ENCODE data around the gene ARHGAP15.

Gene ARHGAP15

DNA sequence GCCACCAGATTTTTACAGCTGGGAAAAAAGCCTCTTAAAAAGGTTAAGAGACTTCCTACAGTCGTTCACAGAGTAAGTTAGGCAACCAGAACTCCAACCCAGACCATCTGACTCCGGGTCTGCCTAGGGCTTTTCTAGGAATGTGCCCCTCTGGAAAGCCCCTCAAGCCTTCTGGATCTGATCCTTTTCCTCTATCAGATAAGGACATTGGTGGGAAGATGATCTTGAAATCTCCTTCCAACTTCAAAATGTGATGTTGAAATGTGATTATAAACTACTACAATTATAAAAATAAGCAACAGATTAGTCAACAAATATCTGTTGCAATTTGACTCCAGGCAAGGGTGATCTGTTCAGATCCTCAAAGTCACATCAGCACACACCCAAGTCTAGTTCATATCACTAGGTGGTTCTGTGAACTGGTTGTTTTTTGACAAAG lies 270.4 kb downstream of the ARHGAP15 start:
- peak; percentile 9 for DNase-seq (ENCODE audit: low read depth)

GRCh38 chr2:143401861-143402260 lies 272.6 kb downstream of the ARHGAP15 start:
- DNase-seq (ENCODE audit: low read depth), result no peak

GRCh38 chr2:143402451-143402850 lies 273.2 kb downstream of the ARHGAP15 start:
- no peak for DNase-seq (ENCODE audit: low read depth)

DNA sequence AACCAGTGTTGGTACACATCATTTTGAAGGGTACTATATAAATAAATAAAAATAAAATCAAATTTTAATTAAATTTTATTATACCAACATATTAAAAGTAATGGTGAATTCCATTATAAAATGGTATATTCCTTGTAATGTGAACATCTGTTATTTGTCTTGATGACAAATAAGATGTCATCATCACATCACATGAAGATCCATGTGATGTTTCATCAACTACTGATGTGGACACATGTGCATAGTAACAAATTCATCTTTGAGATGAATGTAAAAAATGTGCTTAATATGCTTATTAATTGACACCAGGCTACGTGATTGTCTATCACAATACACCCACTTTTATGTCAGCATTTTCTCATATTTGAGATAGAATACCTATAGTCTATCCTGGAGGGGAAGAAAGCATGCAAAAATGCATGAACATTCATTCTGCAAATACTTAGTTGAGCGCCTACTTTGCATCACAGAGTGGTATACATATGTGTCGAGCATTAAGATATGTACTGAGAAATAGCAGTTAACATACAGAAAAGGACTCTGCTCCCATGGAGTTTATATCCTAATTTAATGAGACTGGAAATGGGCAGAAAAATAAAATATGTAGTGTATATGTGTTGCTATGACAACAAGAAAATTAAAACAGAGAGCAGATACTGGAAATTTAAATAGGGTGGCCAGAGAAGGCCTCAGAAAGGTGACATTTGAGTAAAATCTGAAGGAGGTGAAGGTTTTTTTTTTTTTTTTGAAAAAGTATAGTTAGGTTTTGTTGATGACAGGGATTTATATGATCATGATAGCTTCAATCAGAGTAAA lies 281.1 kb downstream of the ARHGAP15 start:
- DNase-seq (ENCODE audit: low read depth), result no peak

DNA sequence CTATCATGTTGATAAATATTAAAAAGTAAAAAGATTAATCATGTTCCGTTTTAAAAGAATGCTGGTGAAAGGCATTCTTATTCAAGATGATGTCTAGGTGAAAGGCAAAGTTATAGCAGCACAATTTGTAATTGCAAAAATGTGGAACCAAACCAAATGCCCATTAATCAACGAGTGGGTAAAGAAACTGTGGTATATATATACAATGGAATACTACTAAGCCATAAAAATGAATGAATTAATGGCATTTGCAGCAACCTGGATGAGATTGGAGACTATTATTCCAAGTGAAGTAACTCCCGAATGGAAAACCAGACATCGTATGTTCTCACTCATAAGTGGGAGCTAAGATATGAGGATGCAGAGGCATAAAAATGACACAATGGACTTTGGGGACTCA lies 286.4 kb downstream of the ARHGAP15 start:
- DNase-seq (ENCODE audit: low read depth), result no peak

GRCh38 chr2:143417428-143417827 lies 288.2 kb downstream of the ARHGAP15 start:
- no peak for DNase-seq (ENCODE audit: low read depth)

DNA sequence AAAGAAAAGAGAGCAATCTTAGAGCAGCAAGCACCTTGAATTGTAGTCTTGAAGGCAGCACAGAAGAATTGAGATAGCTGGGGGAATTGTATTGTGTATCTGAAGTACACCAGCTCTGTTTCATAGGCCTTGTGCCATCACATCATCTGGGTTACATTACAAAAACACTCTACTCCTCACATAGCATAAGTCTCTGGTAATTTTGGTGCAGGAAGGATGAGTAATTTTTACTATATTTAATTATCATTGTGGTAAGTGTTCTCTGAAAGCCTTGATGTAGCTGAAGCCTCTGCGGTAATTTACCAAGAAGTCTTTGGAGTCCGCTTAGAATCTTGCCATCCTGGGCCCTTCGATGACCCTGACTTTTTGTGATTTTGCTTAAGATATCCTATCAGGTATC lies 291.1 kb downstream of the ARHGAP15 start:
- no peak for DNase-seq (ENCODE audit: low read depth)

- no peak for DNase-seq (ENCODE audit: low read depth)
Measured at GRCh38 chr2:143422681-143423080, 293.5 kb downstream of the ARHGAP15 start.

- peak; percentile 16 for DNase-seq (ENCODE audit: low read depth)
Measured at GRCh38 chr2:143425896-143426295, 296.7 kb downstream of the ARHGAP15 start.

GRCh38 chr2:143426296-143426695 lies 297.1 kb downstream of the ARHGAP15 start:
- DNase-seq (ENCODE audit: low read depth), result peak; percentile 94

GRCh38 chr2:143428700-143429099 lies 299.5 kb downstream of the ARHGAP15 start:
- DNase-seq (ENCODE audit: low read depth), result peak; percentile 11

DNA sequence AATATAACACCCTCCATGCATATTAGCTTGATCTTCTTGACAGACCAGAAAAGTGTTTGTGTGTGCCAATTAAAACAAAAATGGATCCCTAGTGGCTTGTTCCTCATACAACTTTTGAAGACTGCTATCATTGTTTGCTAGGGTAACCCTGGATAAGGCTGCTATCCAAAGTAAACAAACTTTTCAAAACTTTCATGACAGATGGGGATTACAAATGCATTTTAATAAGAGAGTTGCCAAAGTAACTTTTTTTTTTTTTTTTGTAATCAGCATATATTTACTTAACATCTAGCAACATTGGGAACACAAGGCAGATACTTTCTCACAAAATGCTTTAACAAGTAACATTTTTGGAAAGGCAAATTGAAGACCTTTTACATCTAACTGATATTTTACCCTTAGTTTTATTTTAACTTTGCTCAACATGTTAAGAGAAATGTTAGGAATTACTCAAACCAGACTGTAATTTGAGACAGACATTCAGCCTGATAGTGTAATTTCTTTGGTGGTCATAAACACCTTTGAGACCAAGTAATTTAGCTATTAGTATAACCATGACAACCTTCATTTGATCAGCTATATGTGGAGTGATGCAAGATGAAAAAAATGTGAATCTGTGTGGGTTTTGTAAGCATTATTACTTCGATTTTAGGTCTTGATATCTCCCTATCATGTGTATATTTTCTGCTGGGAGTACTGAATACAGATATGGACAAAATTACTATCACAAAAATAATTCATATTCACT lies 300.9 kb downstream of the ARHGAP15 start:
- DNase-seq (ENCODE audit: low read depth), result peak; percentile 57

DNA sequence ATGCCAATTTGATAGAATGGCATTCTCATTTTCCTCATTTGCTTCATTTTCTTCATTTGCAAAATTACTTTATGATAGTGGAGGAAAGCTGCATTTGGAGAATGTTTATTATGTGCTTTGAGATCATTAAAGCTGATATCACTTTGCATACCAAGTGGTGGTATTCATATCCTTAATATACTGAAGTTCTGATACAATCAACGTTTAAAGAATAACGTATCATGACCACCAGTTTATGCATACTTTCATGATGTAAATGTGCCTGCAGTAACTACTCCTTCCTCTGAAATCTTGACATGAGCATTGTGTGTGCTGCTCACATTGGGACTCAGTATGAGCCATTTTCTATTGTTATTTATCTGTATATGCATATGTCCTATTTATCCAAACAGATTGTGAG lies 302.1 kb downstream of the ARHGAP15 start:
- peak; percentile 37 for DNase-seq (ENCODE audit: low read depth)

DNA sequence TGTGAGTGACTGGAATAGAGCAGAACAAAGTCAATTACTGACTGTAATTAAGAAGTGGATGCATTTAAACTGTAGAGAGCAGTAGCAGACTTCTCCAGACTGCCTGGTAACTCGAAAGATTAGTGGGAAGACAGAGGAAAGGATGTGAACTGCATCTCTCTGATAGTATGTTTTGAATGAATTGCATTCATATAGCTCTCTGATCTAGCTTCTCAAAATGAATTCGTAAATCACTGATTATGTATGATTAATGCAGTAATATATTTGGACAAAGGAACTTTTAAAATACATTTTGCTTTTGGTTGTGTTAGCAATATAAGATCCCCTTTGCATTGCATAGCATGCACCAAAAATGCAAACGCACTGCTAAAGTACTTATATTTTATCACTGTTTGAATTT lies 304.0 kb downstream of the ARHGAP15 start:
- no peak for DNase-seq (ENCODE audit: low read depth)

- DNase-seq (ENCODE audit: low read depth), result no peak
Measured at GRCh38 chr2:143433840-143434239, 304.6 kb downstream of the ARHGAP15 start.

DNA sequence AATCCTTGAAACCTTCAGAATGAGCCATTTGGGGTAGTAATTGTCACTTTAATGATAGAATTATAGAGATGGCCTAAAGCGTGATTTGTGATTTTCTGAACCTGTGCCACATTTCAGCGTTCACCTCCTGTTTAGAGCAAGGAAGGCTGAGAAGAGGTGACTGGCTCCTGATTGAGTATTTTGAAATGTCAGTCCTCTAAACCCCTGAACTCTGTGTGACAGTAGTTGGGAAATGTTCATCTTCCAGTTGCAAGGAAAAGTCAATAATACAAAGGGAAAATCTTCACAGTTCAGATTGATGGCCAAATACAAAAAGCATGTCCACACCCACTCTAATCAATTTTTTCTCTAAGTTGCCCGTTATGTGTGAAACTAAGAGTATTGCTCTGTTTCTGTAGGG lies 305.2 kb downstream of the ARHGAP15 start:
- DNase-seq (ENCODE audit: low read depth), result no peak

GRCh38 chr2:143435131-143435530 lies 305.9 kb downstream of the ARHGAP15 start:
- peak; percentile 34 for DNase-seq (ENCODE audit: low read depth)

DNA sequence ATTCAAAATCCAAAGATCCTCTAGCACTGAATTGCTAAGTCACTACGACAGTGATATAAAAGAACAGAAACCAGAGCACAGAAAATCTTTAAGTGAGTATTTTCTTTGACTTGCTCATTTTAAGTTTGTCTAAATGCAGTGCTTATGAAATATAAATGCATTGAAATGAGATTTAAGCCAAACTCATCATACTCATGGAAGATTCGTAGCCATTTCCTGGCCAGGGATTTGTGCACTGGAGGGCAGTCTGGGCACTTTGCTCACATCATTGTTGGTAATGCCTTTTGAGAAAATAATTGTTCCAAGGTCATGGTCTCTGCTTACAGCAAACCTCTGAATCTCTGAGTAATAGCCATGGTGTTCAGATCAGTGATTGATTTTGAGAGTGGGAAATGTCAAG lies 307.7 kb downstream of the ARHGAP15 start:
- no peak for DNase-seq (ENCODE audit: low read depth)

DNA sequence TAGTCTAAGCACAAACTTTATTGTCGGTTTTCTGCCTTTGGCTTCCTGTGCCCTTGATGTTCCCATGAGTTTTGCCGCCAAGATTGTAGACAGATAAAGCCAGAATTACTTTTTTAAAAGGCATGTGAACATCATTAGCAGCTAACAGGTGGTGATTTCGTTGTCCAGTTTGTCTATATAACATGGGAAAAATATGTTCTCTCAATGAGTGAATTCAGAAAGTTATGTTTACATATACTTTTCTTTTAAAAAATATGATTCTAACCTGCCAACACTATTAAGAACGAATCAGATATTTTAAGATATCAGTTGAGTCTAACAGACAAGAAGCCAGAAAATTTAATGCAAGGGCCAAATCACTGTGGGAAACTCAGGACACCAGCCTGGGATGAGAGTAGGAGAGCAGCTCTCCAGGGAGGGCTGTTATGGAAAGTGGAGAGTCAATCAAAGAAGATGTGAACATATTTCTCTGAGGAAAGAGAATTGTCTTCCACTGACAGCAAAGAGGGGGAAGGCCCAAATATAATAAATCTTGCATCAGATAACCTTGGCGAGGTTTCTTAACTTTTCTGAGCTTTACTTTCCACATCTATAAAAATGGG lies 311.3 kb downstream of the ARHGAP15 start:
- no peak for DNase-seq (ENCODE audit: low read depth)

DNA sequence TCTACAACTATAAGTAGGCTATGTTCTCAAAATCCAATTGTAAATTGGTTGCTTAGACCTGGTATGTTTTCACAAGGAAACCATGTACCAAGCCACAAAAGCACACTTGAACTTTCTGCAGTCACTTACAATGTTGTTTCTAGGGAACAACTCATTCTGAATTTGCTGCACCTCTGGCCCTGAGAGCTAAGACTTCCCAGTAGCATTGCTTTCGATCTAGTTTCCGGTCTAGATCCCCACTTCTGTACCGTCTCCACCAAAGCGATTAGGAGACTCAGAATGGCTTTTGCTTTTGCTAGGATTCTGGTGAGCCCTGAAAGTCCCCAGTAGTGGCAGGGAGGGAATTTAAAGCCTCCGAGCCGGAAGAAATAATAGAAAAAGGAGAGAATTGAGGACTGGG lies 313.0 kb downstream of the ARHGAP15 start:
- DNase-seq (ENCODE audit: low read depth), result no peak

- peak; percentile 46 for DNase-seq (ENCODE audit: low read depth)
Measured at GRCh38 chr2:143451642-143452281, 322.5 kb downstream of the ARHGAP15 start.

GRCh38 chr2:143452817-143453451 lies 323.7 kb downstream of the ARHGAP15 start:
- no peak for DNase-seq (ENCODE audit: low read depth)

Measured in iris pigment epithelial cell (primary cell).